Measurements from ENCODE around the gene ABCA6.

The ABCA6 gene

GRCh38 chr17:69143683-69144231 lies 2.1 kb upstream of the ABCA6 start:
- no peak overlapping the region for H3K27ac ChIP-seq (ENCODE audit: extremely low read depth, low read depth, low read length)
- no peak overlapping the region for H3K4me3 ChIP-seq (ENCODE audit: low read depth, low read length)
- no peaks in the 10 kb centered on the region for H3K36me3 ChIP-seq (ENCODE audit: control insufficient read depth in 2 of 2, insufficient read depth in 1 of 2, low read length in 2 of 2)
- ChIA-PET POLR2A (no interaction called here), CTCF (no interaction called here)
- no peaks in the 10 kb centered on the region for H3K4me1 ChIP-seq (ENCODE audit: control insufficient read depth, insufficient read depth, low read length)
- H3K9me3 ChIP-seq (ENCODE audit: control insufficient read depth, insufficient read depth, low read depth, low read length), result no peaks in the 10 kb centered on the region
- TF ChIP-seq ZNF544 (tag by site-specific recombination; IDR thresholded peaks at IDR 0.05) (no peak), TCF7L2 (IDR thresholded peaks at IDR 0.05; ENCODE audit: borderline replicate concordance, low read depth, low read length) (no peak), ZBTB44 (tag by site-specific recombination; IDR thresholded peaks at IDR 0.05) (no peak), YY1 (tag by site-specific recombination; IDR thresholded peaks at IDR 0.05) (no peak), ZBTB11 (tag by site-specific recombination; conservative IDR thresholded peaks at IDR 0.05; ENCODE audit: low read depth) (no peak), ZBTB21 (tag by site-specific recombination; IDR thresholded peaks at IDR 0.05) (no peak), MEIS1 (CRISPR knock-in tag; IDR thresholded peaks at IDR 0.05; ENCODE audit: borderline replicate concordance) (no peak), ZNF148 (tag by site-specific recombination; IDR thresholded peaks at IDR 0.05; ENCODE audit: borderline replicate concordance) (no peak), ZNF555 (tag by site-specific recombination; conservative IDR thresholded peaks at IDR 0.05) (no peak), ZNF530 (tag by site-specific recombination; IDR thresholded peaks at IDR 0.05; ENCODE audit: low read depth) (no peak), GLIS1 (tag by site-specific recombination; IDR thresholded peaks at IDR 0.05) (no peak), ZNF76 (tag by site-specific recombination; IDR thresholded peaks at IDR 0.05; ENCODE audit: borderline replicate concordance, low read depth) (no peak), ZNF488 (tag by site-specific recombination; IDR thresholded peaks at IDR 0.05) (no peak), PRDM2 (tag by site-specific recombination; IDR thresholded peaks at IDR 0.05; ENCODE audit: borderline replicate concordance) (no peak)
